ELF-1 (cell line): Measurements from ENCODE around the gene SLC25A48.
A peak's percentile ranks its signal among the peaks of the same experiment; 100 is the strongest.

Experiments
- DNase-seq: peaks from one replicate; pipeline ENCODE4 v3.0.0-alpha.2; 2016; ENCODE audit warnings: low read depth, low spot score

The SLC25A48 gene

GRCh38 chr5:135920199-135920598, 85.7 kb downstream of the SLC25A48 start:
- DNase-seq = no peak

DNA sequence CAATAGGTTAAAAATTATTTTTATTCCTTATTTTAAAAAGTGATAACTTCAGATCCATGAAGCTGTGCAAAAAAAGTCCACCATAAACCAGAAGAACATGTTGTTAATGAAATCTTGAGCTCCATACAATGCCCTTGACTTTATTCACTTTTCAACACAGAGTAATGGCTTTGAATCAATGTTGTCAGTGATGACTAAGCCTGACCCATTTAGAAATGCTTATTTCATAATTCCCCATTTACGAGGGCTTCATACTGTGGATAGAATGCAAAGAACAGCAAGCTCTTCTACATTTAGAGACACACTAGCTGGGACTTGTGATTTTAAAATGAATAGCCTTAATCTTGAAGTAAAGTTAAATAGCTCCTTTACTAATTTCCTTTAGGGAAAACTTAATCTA, 86.9 kb downstream of the SLC25A48 start:
- no peak for DNase-seq

DNA sequence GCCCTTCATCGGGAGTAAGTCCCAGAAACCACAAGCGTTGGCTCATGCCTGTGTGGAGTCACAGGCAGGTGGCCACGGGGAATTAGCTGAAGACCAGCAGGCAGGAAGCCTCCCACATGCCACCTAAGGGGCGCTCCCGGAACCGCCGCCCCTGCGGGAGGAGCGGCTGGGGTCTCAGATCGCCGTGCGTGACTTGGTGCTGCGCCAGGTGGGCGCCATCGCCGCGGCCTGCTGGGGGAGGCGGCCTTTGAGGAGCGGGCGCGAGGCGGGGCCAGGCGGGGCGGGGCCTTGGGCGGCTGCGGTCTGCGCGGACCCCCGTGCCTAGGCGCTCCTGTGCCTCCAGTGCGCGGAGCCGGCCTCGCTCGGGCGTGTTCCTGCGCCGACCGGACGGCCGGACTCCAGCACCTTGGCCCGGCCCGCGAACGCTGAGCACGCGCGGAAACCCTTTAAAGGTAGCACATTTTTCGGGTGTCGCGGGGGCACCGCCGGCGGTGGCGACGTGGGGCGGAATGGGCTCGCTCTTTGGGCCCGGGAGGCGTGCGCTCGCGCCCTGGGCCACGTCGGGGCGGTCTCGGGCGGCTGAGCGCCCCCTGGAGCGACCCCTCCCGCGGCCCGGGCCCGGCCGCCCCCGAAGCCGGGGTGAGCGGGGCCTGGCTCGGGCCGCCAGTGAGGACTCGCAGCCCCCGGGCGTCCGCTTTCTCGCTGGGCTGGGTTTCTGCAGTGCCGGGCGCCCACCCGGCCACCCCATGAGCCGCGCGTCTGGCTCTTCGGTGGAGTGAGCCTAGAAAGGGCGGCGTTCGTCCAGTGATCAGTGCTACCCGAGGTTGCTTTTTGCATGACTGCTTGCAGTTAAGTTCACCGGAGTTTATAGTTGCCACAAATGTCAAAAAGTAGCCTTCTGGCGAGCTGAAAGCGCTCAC, 95.8 kb downstream of the SLC25A48 start:
- peak; percentile 65 for DNase-seq

- DNase-seq = no peak
Observed at GRCh38 chr5:135930949-135931295, 96.5 kb downstream of the SLC25A48 start.

DNA sequence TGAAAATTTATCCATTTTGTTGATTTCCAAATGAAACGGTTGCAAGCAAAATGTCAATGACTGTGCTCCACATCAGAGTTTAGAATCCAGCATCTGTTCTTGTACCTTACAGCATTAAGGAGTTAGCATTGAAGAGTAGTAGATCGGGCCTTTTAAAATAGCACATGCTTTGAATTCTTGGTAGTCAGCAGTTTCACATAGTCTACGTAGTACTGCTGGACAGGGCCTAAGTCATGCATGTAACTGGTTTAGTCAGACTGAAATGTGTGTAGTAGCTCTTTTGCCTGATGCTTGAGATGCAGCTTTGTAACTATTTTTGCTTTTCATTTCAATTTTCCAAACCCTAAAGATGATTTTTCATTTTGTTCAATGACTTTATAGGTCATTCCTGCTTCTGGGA, 100.5 kb downstream of the SLC25A48 start:
- DNase-seq = no peak

DNA sequence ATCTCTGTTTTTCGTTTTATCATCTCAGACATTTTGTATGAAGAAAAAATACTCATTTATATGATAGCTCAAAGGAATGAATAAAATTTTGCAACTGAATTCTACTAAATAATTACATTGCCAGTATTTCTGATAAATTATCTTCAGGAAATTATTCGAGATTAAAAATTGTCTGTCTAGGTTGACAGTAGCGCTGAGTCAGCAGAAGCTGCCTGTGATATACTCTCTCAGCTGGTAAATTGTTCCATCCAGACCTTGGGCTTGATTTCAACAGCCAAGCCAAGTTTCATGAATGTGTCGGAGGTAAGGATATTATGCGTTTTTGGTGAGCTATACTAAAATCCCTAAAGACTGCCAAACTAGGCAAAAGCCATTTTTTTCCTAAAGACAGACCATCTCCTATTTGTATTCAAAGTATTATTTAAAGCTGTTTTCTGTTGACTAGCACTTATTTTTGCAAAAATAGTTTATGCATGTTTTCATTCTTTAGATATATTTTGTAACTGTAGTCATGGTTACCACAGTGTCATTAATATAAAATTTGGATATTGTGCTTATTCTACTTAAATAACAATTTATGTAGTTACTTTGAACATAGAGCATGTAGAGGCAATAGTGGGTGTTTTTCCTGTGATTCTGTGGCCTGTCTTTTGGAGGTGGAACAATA, 102.9 kb downstream of the SLC25A48 start:
- no peak for DNase-seq
